A549 (cell line): ENCODE measurements around the gene CCDC63.

Source experiments
- ELK1 ChIP-seq: fragments of 150-350 bp; IDR thresholded peaks from 2 replicates; pipeline ENCODE4 v1.6.1; 2014; ENCODE audit warnings: low read depth, mild to moderate bottlenecking, low read length
- ESRRA ChIP-seq: fragments of 150-350 bp; IDR thresholded peaks from 2 replicates; pipeline ENCODE4 v1.6.1; 2014; ENCODE audit warnings: mild to moderate bottlenecking, low read length, borderline replicate concordance
- JUNB ChIP-seq: fragments of >200 bp; sonication (Bioruptor Twin); formaldehyde crosslinking; IDR thresholded peaks from 2 replicates; pipeline ENCODE4 v1.6.1; 2016
- PBX3 ChIP-seq: IDR thresholded peaks from 2 replicates; pipeline ENCODE4 v1.6.1; 2012
- POLR2A ChIP-seq: IDR thresholded peaks from 2 replicates; pipeline ENCODE4 v1.6.1; 2012; ENCODE audit warnings: mild to moderate bottlenecking, low read length
- REST ChIP-seq: fragments of 200-600 bp; sonication (generic); IDR thresholded peaks from 2 replicates; pipeline ENCODE4 v1.6.1; 2016; ENCODE audit warnings: antibody characterized with exemption, mild to moderate bottlenecking, moderate library complexity
- RFX5 ChIP-seq: fragments of 450-650 bp; IDR thresholded peaks from 2 replicates; pipeline ENCODE4 v1.7.1; 2014; ENCODE audit warnings: antibody characterized with exemption, mild to moderate bottlenecking, moderate library complexity
- ZFP36 ChIP-seq: fragments of 450-650 bp; IDR thresholded peaks from 2 replicates; pipeline ENCODE4 v1.6.1; 2014; ENCODE audit warnings: borderline replicate concordance; ENCODE audit not compliant: partially characterized antibody
- TF ChIP-seq, protein P1 (sequence below): fragments of >200 bp; sonication (Bioruptor Twin); formaldehyde crosslinking; IDR thresholded peaks from 3 replicates; pipeline ENCODE4 v1.5.1; 2016

- TF ChIP-seq POLR2A (no peak), ESRRA (no peak), RFX5 (no peak), ELK1 (no peak), PBX3 (no peak), ZFP36 (no peak), JUNB (no peak), REST (no peak)
- TF ChIP-seq, protein P1, sequence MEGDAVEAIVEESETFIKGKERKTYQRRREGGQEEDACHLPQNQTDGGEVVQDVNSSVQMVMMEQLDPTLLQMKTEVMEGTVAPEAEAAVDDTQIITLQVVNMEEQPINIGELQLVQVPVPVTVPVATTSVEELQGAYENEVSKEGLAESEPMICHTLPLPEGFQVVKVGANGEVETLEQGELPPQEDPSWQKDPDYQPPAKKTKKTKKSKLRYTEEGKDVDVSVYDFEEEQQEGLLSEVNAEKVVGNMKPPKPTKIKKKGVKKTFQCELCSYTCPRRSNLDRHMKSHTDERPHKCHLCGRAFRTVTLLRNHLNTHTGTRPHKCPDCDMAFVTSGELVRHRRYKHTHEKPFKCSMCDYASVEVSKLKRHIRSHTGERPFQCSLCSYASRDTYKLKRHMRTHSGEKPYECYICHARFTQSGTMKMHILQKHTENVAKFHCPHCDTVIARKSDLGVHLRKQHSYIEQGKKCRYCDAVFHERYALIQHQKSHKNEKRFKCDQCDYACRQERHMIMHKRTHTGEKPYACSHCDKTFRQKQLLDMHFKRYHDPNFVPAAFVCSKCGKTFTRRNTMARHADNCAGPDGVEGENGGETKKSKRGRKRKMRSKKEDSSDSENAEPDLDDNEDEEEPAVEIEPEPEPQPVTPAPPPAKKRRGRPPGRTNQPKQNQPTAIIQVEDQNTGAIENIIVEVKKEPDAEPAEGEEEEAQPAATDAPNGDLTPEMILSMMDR = no peak
Observed at GRCh38 chr12:110931315-110931728, 84.5 kb downstream of the CCDC63 start.
